ENCODE data around the gene KIF23. TPM values are rescaled to one million over a fixed set of nuclear protein-coding genes. Genes with fewer than 3 reads are reported as not detected.

Gene KIF23
- polyA plus RNA-seq, 2 of the 4 experiments (the other 2 are of a cell fraction), result 81.8 to 117 TPM

- Histone ChIP-seq H3K27ac (peak overlapping the region; percentile 90 to 93), H3K4me1 (peaks cover 36% of the 10 kb centered on the region), H3K4me3 (peak overlapping the region; percentile 94), H3K9me3 (no peaks in the 10 kb centered on the region), H3K4me2 (peak overlapping the region; percentile 82)
- POLR2A ChIA-PET, result interaction anchor here (0.7 to 4.2 kb wide), 20 partner anchors 11 to 1453 kb away, joined by 3 to 112 read pairs (median 4); partner anchors contain the start of genes KIF23, PAQR5 and TLE3
- TF ChIP-seq HES2 (IDR thresholded peaks at IDR 0.05) (no peak), RARB (CRISPR knock-in tag; IDR thresholded peaks at IDR 0.05) (0 out of 2 replicates have a peak, but pooled peaks have one; percentile 25), HOXB13 (CRISPR knock-in tag; IDR thresholded peaks at IDR 0.05; ENCODE audit: low read depth) (peak; percentile 46; the same call in 1 of the 2 replicates), POLR2AphosphoS2 (conservative IDR thresholded peaks at IDR 0.05; ENCODE audit: low read length) (no peak), FOSB (CRISPR knock-in tag; IDR thresholded peaks at IDR 0.05) (peak; percentile 49; the same call in 1 of the 2 replicates), HOXA7 (CRISPR knock-in tag; IDR thresholded peaks at IDR 0.05) (0 out of 2 replicates have a peak, but pooled peaks have one; percentile 56), EP300 (IDR thresholded peaks at IDR 0.05) (no peak), TFCP2L1 (CRISPR knock-in tag; IDR thresholded peaks at IDR 0.05) (peak; percentile 57; the same call in 1 of the 2 replicates)
- peak; percentile 64 to 67 for ATAC-seq
- FAIRE-seq, result no peak
- peak in 1 of 2 experiments; percentile 45 for DNase-seq (ENCODE audit: low read depth in 1 of 2, low spot score in 1 of 2)
- CTCF ChIA-PET, result interaction anchor here (0.9 to 5.2 kb wide), 11 partner anchors 10 to 420 kb away, joined by 3 to 41 read pairs (median 3); no protein-coding TSS in a partner anchor
- WGBS (ENCODE audit: missing lambda C conversion rate), result 44% methylated on average over 32 of the region's 32 CpGs
These were observed 38.0 kb downstream of the KIF23 start for GRCh38 chr15:69451951-69452691.

- WGBS (ENCODE audit: missing lambda C conversion rate), result under 1% methylated on average over 58 of the region's 77 CpGs
- TF ChIP-seq TFCP2L1 (CRISPR knock-in tag; IDR thresholded peaks at IDR 0.05), result 0 out of 2 replicates have a peak, but pooled peaks have one; percentile 73
- TF ChIP-seq RFX5 (IDR thresholded peaks at IDR 0.05), result no peak
- TF ChIP-seq ATOH8 (CRISPR knock-in tag; IDR thresholded peaks at IDR 0.05; ENCODE audit: low read depth), result no peak
- no peak for TF ChIP-seq ZC3H11A (IDR thresholded peaks at IDR 0.05)
- TF ChIP-seq MAZ (IDR thresholded peaks at IDR 0.05; ENCODE audit: borderline replicate concordance, low read depth, low read length), result 0 out of 2 replicates have a peak, but pooled peaks have one; percentile 45
- no peak for TF ChIP-seq ELK1 (IDR thresholded peaks at IDR 0.05; ENCODE audit: low read depth, low read length)
- TF ChIP-seq KDM5A (IDR thresholded peaks at IDR 0.05), result 0 out of 2 replicates have a peak, but pooled peaks have one; percentile 20
- TF ChIP-seq BHLHE40 (IDR thresholded peaks at IDR 0.05; ENCODE audit: low read depth, low read length), result no peak
- no peak for TF ChIP-seq SREBF2 (IDR thresholded peaks at IDR 0.05)
- no peak for TF ChIP-seq RARB (CRISPR knock-in tag; IDR thresholded peaks at IDR 0.05)
- TF ChIP-seq RAD21 (conservative IDR thresholded peaks at IDR 0.05 in 1 of 2, IDR thresholded peaks at IDR 0.05 in 1 of 2), result no peak
- no peak for TF ChIP-seq CBX2 (IDR thresholded peaks at IDR 0.05; ENCODE audit: borderline replicate concordance, low read depth)
- TF ChIP-seq ZNF302 (CRISPR knock-in tag; IDR thresholded peaks at IDR 0.05), result no peak
- no peak for TF ChIP-seq CHD4 (IDR thresholded peaks at IDR 0.05; ENCODE audit: borderline replicate concordance)
- TF ChIP-seq HOXA7 (CRISPR knock-in tag; IDR thresholded peaks at IDR 0.05), result peak; percentile 88
- TF ChIP-seq RNF2 (IDR thresholded peaks at IDR 0.05; ENCODE audit: borderline replicate concordance, low read depth), result no peak
- TF ChIP-seq ZFP36 (IDR thresholded peaks at IDR 0.05; ENCODE audit: borderline replicate concordance, partially characterized antibody), result no peak
- no peak for TF ChIP-seq EP300 (IDR thresholded peaks at IDR 0.05)
- peak; percentile 86 for TF ChIP-seq PBX3 (IDR thresholded peaks at IDR 0.05)
- no peak for TF ChIP-seq HES2 (IDR thresholded peaks at IDR 0.05)
- TF ChIP-seq ESRRA (IDR thresholded peaks at IDR 0.05; ENCODE audit: borderline replicate concordance, low read length), result no peak
- TF ChIP-seq BCL3 (IDR thresholded peaks at IDR 0.05), result peak; percentile 100
- peak; percentile 97 for TF ChIP-seq PHF8 (IDR thresholded peaks at IDR 0.05; ENCODE audit: borderline replicate concordance, low read depth)
- peak; percentile 100 for TF ChIP-seq POLR2A (IDR thresholded peaks at IDR 0.05; ENCODE audit: low read length)
- no peak; the same call in 2 of the 3 replicates for TF ChIP-seq SMC3 (IDR thresholded peaks at IDR 0.05)
These were observed 38.8 kb downstream of the KIF23 start, which contains the start of gene RPLP1 for GRCh38 chr15:69452692-69453521. RPLP1 (plus strand) TSS chr15:69452818; CDS start chr15:69452949, 131 bp downstream.

More at GRCh38 chr15:69452692-69453521, 38.8 kb downstream of the KIF23 start, which contains the start of gene RPLP1:
- Histone ChIP-seq H3K4me1 (peaks cover 36% of the 10 kb centered on the region), H3K27ac (peak within 1 kb of the TSS; percentile 90 to 93), H3K4me3 (peak within 1 kb of the TSS; percentile 94), H3K9me3 (no peaks in the 10 kb centered on the region), H3K4me2 (peak within 1 kb of the TSS; percentile 93)
- FAIRE-seq (no peak), ATAC-seq (peak; percentile 80 to 88), DNase-seq (ENCODE audit: low read depth in 1 of 2, low spot score in 1 of 2) (peak; percentile 94 to 97)
- CTCF ChIA-PET, result interaction anchor here (0.6 to 5.2 kb wide), 7 partner anchors 9 to 394 kb away, joined by 3 to 41 read pairs (median 5); no protein-coding TSS in a partner anchor
- POLR2A ChIA-PET, result interaction anchor here (0.7 to 4.2 kb wide), 19 partner anchors 10 to 1055 kb away, joined by 3 to 112 read pairs (median 5); partner anchors contain the start of genes KIF23, PAQR5 and TLE3

Measured in A549 (cell line).